HG02678 (cell line): ENCODE measurements around the gene TIAM2.
A peak's percentile ranks its signal among the peaks of the same experiment; 100 is the strongest.
"Not testable (repeated sequence)": the region's sequence is repeated elsewhere in the genome, so short reads cannot be mapped to it uniquely, and the experiment has no call there.

ENCODE experiments used
- ATAC-seq: cut with Tn5 transposase; IDR thresholded peaks from one replicate; pipeline ENCODE4 v1.9.1; 2021; ENCODE audit warnings: mild to moderate bottlenecking, moderate library complexity; ENCODE audit not compliant: unreplicated experiment

TIAM2 gene

DNA sequence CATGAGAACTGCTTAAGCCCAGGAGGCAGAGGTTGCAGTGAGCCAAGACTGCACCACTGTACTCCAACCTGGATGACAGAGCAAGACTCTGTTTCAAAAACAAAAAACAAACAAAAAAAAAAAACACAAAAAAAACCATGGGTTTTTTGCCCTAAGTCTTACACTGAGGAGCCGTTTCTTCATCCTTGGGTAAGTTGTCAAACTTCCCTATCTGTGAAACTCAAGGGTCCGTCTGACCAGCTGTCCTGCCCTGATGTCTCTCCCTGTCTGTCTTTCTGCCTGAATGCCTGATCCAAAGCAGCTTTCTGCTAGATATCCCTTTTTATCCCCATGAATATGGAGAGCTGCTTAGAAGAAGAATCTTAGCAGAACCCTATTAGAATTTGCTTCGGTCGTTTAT lies 227.4 kb downstream of the TIAM2 start:
- no peak for ATAC-seq

DNA sequence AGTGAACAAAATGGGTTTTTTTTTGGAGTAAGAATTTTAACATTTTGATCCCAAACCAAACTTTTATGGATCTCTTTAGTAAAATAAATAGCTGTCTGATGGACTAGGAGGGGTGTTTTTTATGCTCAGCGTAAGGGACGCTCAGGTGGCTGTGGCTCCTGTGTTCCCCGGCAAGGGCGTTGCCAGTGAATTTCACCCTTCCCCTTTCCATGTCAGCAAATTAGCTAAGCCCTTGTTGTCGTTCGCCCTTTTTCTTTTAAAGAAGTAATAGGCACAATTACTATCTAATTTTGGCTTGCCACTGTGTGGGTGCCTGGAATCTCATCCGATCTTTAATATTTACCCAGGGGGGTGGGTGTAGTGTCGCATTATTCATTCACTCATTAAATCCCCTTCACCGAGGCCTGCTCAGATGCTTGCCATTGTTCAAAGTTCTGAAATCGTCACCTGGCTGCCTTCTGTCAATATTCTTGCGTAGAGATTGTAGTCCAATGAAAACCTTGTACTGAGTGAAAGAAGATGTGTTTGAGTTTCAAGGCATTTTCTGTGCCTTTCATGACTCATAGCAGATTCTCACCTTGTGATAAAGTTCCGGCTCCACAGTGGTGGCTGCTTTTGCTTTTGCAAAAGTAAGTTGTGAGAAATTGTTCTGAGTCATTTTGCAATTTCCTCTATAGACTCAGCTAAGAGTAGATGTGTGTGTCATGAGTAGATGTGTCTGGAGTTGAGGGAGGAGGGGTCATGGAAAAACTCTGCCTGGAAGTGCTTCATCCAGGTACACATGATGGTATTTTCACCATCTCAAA lies 228.7 kb downstream of the TIAM2 start:
- peak; percentile 97 for ATAC-seq

DNA sequence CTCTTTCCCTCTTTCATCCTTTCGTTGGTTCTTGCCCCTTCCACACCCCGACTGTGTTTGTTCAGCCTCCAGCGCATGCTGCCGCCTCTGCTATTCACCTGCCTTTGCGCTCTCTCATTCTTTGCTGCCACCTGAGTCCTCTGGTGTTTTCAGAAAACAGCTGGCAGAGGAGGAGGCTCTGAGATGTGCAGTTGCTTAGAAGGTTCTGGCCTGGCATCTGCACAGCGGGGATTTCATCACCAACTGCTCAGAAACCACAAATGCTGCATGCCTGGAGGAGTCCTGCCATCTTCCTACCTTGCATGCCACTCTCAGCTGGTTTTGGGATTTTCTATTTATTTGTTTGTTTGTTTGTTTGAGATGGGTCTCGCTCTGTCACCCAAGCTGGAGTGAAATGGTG lies 229.5 kb downstream of the TIAM2 start:
- ATAC-seq, result no peak

DNA sequence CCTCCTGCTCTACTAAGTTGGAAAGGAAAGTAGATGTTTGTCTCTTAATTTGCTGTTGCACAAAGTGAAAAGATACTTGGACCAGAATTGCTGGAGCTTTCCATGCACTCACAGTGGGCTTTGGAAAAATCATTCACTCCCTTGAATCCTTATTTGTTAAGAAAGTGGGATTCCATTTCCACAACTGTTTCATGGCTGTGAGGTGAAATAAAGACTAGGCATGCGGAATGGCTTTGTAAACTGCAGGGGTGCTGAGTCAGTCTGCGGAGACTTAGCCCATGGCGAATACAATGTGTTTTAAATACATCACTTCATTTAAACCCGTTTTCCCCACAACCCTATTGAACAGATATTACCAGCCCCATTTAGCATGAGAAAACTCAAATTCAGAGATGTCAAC lies 231.9 kb downstream of the TIAM2 start:
- ATAC-seq, result no peak

DNA sequence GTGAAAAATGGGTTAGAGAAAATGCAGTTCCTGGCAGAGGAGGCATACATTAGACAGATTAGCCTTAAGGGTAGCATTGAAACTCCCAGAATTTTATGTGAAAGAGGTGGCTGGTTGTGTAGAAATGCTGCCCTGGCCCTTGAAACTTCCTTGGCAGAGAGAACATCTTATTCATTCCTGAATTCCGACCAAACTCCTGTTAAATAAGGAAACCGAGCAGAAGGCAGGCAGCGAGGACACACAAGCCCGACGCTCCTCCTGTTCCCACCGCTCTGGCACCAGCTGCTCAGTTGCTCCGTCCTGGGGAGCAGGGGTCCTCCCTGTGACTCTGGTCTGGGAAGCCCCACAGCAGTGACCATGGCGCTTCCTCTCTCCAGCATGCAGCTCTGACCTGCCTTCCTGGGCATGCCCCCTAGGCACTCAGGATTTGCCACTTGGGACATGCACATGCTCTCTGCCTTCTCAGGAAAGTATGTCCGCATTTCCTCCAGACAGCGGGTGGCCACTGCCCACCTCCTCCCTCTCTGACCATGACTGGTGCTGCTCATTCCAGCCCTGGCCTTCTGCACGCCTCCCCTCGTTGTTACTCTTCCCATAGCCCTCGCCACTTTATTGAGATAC lies 233.5 kb downstream of the TIAM2 start:
- no peak for ATAC-seq

DNA sequence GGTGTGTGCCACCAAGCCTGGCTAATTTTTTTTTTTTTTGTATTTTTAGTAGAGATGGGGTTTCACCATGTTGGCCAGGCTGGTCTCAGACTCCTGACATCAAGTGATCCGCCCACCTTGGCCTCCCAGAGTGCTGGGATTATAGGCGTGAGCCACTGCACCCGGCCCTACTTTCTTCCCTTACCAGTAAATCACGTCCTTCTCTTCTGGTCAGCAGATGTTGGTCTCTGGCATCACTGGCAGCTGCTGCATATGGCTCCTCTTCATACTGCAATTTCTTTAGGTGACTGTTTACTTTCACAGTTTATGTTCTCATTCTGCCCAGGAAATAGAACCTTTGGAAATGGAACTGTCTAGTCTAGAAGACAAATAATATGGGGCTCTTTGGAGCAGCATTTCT lies 235.9 kb downstream of the TIAM2 start:
- ATAC-seq, result not testable (repeated sequence)

DNA sequence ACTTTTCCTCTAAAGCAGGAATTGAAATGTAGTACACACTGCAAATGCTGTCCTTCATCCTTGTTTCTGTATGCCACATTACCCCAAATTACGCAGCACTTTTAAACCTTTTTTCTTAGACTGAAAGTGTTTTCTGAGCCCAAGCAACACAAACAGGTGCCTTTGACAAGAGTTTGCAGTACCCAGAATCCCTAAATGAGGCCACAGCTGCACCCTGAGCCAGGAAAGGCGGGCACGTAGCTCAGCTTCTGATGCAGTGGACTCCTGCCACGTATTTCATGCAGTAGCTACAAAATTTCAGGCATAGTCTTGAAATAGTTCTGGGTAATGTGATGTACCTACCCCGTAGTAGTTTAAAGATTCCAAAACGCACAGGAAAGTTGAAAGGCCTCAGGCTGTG lies 237.7 kb downstream of the TIAM2 start:
- ATAC-seq, result no peak

DNA sequence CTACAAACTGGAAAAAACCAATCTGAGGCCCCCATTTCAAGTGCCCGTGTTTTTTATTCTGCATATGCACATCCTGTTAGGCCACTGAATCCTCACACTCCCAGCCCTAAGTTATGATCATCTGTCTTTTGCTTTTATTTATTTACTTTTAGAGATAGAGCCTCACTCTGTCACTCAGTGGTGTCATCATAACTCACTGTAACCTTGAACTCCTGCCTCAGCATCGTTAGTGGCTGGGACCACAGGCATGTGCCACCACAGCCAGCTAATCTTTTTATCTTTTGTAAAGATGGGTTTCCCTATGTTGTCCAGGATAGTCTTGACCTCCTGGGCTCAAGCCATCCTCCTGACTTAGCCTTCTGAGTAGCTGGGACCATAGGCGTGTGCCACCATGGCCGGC lies 239.1 kb downstream of the TIAM2 start:
- ATAC-seq, result no peak

DNA sequence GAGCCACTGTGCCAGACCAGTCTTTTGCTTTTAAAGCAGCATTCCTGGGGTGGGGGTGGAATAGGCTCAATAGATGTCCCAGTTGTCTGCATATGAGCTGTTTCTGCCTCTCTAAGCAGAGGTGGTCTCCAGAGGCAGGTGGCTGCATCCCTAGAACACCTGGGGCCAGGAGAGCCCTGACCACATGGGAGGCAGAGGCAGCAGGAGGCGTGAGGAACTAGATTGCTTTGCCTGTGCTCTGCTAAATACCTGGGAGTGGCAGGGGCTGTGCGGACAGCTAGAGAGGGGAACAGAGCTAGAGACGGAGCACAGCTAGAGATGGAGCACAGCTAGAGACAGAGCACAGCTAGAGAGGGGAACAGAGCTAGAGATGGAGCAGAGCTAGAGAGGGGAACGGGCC lies 239.6 kb downstream of the TIAM2 start:
- no peak for ATAC-seq

DNA sequence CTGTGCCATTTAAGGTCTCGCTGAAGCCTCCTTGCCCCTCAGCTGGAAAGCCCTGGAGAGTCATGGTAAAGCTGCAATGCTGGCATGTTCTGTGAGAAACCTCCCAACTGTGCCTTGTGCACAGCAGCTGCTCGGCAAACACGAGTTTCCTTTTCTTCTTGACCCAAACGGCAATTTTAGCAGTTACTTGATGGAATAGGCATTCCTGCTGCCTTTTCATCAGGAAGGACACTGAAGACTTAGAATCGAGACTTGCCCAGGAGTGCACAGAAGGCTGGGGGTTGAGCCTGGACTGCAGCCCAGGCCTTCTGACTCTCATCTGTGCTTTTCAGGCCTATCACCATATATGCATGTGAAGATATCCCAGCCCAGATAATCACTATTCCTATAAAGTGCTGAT lies 240.0 kb downstream of the TIAM2 start:
- ATAC-seq, result no peak

DNA sequence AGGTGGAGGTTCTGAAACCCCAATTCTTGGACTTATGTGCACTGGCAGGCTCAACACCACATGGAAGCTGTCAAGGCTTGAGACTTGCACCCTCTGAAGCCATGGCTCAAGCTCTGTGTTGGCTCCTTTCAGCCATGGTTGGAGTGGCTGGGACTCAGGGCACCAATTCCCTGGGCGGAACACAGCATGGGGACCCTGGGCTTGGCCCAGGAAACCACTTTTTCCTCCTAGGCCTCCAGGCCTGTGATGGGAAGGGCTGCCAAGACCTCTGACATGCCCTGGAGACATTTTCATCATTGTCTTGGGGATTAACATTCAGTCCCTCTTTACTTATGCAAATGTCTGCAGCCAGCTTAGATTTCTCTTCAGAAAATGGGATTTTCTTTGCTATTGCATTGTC lies 242.5 kb downstream of the TIAM2 start:
- ATAC-seq, result no peak

DNA sequence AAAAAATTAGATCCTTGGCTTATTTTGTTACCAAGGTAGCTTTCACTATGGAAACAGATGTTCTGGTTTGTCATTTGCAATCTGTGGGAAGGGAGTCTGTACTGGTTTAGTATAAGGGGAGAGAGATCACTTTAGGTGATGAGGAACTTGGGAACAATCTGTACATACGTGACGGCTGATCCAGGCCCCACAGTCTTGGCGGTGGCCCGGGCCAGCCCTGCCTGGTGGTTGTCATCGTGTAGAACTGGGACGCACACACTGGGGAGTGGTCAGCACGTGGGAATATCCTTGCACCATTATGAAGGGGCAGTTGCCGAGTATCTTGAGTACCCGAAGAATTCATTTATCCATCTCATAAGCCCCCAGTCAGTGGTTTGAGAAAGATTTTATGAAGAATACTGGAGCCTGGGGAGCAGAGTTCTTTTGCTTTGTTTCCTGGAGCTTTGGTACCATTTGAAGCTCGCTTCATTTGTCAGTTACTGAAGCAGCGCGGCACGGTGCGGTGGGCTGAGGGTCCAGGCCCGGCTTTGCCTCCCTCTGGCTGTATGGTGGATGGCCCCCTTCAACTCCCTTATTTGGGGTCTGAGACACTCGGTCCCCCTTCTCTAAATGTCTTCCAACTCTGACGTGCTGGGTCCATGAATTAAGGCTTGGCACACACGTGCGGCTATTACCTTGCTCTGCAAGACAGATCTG lies 245.9 kb downstream of the TIAM2 start:
- ATAC-seq, result no peak

DNA sequence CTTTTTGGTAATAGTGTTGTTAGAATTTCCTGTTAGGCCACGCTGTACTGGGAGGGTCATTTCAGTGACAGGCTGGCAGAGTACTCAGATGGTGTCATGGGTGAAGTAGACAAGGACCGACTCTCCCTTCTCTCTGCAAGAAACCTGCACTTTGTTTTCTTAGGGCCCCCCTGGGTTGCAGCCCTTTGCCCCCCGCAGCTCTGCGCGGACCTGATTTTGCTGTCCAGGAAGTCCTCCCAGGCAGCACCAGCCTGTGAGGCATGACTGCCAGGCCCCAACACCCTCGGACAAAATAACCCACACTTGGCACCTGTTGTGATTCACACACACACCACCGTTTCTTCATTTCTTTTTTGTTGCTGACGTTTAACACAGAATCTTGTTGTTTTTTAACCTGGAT lies 246.9 kb downstream of the TIAM2 start:
- no peak for ATAC-seq

DNA sequence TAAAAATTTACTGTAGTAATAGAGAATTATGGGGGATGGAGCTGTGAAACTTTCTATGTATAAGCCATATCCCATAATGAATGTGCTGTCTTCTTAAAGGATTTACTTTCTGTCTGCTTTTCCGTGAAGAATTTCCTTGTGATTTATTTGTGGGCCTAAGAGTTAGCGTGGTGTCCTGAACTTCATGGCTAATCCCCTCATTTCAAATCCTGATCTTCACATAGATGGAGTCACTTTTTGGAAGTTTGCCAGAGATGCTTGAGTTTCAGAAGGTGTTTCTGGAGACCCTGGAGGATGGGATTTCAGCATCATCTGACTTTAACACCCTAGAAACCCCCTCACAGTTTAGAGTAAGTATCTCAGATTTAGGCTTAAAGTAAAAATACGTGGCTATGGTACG lies 249.3 kb downstream of the TIAM2 start:
- ATAC-seq, result no peak

DNA sequence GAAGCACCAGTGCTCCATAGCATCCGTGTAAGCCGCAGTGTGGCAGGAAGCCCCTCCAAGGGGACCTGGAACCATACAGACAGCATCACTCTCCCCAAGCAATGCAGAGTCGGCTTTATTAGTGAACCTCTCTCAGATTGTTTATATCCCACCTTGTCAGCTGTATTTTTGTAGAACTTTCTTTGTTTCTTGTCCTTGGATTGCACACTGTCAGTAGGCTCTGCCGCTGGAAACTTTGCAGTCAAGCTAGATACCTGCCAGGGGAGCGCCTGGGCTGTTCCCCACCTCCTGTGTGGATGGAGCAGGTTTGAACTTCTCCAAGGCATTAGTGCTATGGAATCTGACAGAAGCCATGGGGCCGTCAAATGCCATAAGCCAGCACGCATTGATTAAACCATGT lies 250.1 kb downstream of the TIAM2 start:
- no peak for ATAC-seq

DNA sequence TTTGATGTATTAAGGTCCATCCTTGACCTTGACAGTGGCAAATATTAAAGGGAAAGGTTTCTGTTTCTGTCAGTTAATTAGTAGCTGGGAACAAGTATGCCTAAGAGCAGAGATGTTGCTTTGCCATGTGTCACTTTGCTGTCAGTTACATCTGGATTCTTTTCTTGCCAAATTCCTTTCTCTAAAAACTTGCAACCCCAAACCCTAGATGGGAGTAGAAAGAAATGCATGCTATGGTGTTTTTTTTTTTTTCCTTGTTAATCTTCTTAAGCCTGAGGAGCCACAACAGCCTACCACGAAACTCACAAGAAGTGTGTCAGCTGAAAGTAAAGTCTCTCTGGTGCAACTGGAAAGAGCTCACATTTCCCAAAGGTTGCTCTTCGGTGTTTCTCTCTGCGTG lies 250.7 kb downstream of the TIAM2 start:
- ATAC-seq, result no peak

DNA sequence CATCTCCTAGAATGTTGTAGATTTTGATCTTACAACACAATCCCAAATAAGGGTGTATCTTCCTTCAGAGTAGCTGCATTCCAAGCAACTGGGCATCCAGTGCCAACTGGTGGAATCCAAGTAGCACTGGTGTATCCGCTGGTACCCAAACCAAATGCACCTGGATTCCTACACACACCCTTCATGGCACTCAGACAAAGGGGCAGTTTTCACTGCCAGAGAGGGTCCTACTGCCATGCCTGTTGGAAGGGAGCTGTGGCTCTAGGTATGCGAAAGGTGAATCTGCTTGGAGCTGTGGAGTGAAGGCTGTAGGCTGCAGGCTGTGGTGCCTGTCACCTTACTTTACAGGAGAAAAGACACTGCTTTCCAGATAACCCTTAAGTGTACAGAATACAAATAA lies 251.7 kb downstream of the TIAM2 start:
- no peak for ATAC-seq

DNA sequence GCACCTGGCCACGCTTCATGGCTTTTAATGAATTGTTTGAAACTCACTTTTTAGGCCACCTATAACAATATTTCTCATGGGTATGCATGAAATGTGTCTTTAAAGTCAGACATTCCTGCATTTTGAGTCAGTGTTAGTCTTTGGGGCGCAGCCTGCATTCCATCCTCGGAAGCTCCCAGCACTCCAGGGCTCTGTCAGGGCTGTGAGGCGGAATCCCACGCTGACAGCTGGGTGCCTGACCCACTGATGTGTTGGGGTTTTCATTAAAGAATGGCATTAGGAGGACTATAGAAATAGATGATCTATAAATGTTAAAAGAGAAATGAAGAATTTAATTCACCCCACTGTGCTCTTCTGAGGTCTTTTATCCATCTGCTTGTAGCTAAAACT lies 252.5 kb downstream of the TIAM2 start:
- no peak for ATAC-seq

DNA sequence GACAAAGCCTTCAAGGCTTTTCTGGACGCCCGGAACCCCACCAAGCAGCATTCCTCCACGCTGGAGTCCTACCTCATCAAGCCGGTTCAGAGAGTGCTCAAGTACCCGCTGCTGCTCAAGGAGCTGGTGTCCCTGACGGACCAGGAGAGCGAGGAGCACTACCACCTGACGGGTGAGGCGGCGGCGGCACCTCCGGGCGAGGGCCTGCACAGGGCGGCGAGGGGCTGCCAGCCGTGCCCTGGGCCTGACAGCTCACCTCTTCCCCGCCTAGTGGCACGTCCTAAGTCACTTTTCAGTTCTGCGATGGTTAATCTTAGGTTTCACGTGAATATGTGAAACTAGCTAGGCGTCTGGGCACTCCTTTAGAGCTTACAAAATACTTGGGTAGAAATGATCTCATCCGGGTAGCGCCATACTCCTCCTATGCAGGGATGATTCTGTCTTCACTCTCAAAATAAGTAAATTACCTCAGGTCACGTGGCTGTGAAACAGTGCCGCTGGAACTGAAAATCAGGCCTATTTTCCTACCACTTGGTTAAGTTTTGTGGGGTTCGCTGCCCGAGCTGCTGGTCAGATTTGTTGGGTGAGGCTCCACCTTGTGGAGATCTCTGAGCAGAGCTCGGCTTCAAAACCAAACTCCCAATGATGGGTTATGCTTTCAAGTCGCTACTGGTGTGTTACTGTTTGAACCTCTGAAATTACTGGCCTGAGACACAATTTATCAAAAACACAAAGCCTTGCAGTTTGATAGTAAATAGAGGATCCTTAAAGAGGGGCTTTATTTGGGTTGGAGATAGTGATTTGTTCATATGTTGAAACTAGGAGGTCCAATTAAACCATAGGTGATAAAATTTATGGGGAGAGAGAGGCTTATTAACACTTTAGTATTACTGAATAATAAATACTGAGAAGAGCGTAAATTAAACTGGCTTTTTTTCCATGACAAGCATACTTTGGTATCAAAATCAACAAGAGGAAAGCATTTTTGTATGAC lies 253.2 kb downstream of the TIAM2 start:
- peak; percentile 41 for ATAC-seq

DNA sequence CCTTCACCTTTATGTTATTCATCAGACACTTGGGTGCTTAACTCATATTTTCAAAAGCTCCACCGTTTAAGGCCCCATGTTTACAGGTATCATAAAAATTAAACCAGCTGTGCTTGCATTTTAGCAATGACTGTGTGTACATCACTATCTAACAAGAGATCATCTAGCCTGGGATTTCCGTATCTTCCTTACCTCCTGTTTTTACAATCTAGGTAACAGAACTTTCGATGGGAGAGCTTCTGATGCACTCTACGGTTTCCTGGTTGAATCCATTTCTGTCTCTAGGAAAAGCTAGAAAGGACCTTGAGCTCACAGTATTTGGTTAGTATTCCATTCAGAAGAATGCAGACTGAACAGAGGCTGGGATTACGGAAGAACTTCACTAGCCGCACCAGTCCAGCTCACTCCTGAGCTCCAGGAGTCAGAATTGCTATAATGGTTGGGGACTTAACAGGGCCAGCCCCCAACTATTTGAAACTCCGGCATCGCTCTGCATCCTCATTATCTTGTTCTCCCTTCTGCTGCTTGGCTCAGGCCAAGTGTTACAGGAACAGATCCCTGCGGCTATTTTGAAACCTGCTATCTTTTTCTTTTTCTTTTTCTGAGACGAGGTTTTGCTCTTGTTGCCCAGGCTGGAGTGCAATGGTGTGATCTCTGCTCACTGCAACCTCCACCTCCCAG lies 255.7 kb downstream of the TIAM2 start:
- no peak for ATAC-seq
